ENCODE measurements around the gene MSRB1. TPM values are rescaled to one million over a fixed set of nuclear protein-coding genes. Genes with fewer than 3 reads are reported as not detected.

Gene MSRB1
- total and polyA plus RNA-seq, 4 donors, result 32.2 to 169 (median 98.0) TPM

DNA sequence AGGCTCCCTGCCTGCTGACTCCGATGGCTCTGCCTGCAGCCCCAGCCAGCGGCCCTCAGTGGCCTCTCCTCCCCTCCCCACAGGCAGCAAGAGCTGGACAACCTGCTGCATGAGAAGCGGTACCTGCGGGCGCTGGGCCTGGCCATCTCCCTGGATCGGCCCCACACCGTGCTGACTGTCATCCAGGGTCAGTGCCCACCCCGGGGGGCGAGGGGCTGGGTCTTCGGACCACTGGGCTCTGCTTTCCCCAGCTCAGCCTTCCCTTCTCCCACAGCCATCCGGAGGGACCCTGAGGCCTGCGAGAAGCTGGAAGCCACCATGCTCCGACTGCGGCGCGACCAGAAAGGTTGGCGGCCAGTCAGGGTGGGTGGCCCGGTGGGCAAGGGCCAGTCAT, 34.9 kb upstream of the MSRB1 start:
- H3K9ac ChIP-seq (ENCODE audit: low read depth in 1 of 2, low read length in 2 of 2), result no peak overlapping the region
- no peak overlapping the region for H3K27ac ChIP-seq (ENCODE audit: low read depth in 1 of 2, low read length in 2 of 2)
- H3K4me3 ChIP-seq (ENCODE audit: low read depth in 1 of 3, low read length in 3 of 3), result no peak overlapping the region
- H3K36me3 ChIP-seq (ENCODE audit: control insufficient read depth in 4 of 4, insufficient read depth in 3 of 4, low read depth in 1 of 4, low read length in 3 of 4), result peaks cover 14 to 41% (median 16%) of the 10 kb centered on the region in 4 donors
- no peak for TF ChIP-seq JUND (IDR thresholded peaks at IDR 0.05)
- TF ChIP-seq HNF4A (conservative IDR thresholded peaks at IDR 0.05), result no peak
- TF ChIP-seq EGR1 (IDR thresholded peaks at IDR 0.05; ENCODE audit: low read depth in 2 of 2), result no peak
- peaks cover 2 to 20% (median 5%) of the 10 kb centered on the region in 4 donors for H3K4me1 ChIP-seq (ENCODE audit: control insufficient read depth in 4 of 4, insufficient read depth in 4 of 4, low read length in 3 of 4)
- no peak for DNase-seq (ENCODE audit: low spot score)
- WGBS, result 95% methylated on average over 18 of the region's 18 CpGs
- no peaks in the 10 kb centered on the region for H3K27me3 ChIP-seq (ENCODE audit: control insufficient read depth in 4 of 4, insufficient read depth in 4 of 4, low read length in 3 of 4)
- no peaks in the 10 kb centered on the region for H3K9me3 ChIP-seq (ENCODE audit: control insufficient read depth in 4 of 4, low read length in 3 of 4)

DNA sequence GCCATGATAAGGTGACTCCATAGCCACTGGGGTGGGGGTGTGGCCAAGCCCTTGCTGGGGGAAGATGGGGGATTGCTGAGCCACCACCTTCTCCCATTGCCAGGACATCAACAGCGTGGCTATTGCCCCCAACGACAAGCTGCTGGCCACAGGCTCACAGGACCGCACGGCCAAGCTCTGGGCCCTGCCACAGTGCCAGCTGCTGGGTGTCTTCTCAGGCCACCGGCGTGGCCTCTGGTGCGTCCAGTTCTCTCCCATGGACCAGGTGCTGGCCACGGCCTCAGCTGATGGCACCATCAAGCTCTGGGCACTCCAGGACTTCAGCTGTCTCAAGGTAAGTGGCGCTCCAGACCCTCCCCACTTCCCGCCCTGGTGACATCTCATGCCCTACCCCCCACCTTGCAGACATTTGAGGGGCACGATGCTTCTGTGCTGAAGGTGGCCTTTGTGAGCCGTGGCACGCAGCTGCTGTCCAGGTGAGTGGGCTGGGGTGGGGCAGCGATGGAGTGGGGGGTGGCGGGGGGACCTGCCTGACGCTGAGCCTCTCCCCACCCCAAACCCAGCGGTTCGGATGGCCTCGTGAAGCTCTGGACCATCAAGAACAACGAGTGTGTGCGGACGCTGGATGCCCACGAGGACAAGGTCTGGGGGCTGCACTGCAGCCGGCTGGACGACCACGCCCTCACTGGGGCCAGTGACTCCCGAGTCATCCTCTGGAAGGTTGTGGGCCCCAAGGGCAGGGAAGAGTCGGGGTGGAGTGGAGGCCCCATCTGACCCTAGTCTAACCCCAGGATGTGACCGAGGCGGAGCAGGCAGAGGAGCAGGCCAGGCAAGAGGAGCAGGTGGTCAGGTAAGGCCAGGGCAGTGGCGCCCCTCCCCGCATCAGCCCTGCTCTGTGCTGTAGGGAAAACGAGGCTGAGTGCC, 34.2 kb upstream of the MSRB1 start:
- Histone ChIP-seq H3K27me3 (ENCODE audit: control insufficient read depth in 4 of 4, insufficient read depth in 4 of 4, low read length in 3 of 4) (no peaks in the 10 kb centered on the region), H3K4me1 (ENCODE audit: control insufficient read depth in 4 of 4, insufficient read depth in 4 of 4, low read length in 3 of 4) (peaks cover 7 to 26% (median 11%) of the 10 kb centered on the region in 4 donors)

DNA sequence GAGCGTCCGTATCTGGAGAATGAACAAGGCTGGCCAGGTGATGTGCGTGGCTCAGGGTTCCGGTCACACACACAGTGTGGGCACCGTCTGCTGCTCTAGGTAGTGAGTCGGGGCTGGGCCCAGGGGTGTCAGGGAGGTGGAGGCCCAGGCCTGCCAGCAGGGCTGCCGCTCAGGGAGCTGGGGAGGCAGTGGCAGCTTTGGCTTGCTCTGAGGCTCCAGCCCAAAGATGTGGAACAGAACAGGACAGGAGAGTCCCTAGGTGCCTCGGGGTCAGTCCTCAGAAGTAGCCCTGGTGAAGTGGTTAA, 33.2 kb upstream of the MSRB1 start:
- H3K27me3 ChIP-seq (ENCODE audit: control insufficient read depth in 4 of 4, insufficient read depth in 4 of 4, low read length in 3 of 4), result no peaks in the 10 kb centered on the region

More for the DNA sequence above, 34.2 kb upstream of the MSRB1 start:
- no peak for DNase-seq (ENCODE audit: low spot score)
- no peak for TF ChIP-seq JUND (IDR thresholded peaks at IDR 0.05)
- TF ChIP-seq YY1 (IDR thresholded peaks at IDR 0.05), result no peak
- TF ChIP-seq, protein P1, sequence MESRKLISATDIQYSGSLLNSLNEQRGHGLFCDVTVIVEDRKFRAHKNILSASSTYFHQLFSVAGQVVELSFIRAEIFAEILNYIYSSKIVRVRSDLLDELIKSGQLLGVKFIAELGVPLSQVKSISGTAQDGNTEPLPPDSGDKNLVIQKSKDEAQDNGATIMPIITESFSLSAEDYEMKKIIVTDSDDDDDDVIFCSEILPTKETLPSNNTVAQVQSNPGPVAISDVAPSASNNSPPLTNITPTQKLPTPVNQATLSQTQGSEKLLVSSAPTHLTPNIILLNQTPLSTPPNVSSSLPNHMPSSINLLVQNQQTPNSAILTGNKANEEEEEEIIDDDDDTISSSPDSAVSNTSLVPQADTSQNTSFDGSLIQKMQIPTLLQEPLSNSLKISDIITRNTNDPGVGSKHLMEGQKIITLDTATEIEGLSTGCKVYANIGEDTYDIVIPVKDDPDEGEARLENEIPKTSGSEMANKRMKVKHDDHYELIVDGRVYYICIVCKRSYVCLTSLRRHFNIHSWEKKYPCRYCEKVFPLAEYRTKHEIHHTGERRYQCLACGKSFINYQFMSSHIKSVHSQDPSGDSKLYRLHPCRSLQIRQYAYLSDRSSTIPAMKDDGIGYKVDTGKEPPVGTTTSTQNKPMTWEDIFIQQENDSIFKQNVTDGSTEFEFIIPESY (IDR thresholded peaks at IDR 0.05), result no peak
- no peak for TF ChIP-seq TAF1 (conservative IDR thresholded peaks at IDR 0.05)
- 94% methylated on average over 33 of the region's 33 CpGs for WGBS
- Histone ChIP-seq H3K36me3 (ENCODE audit: control insufficient read depth in 4 of 4, insufficient read depth in 3 of 4, low read depth in 1 of 4, low read length in 3 of 4) (peaks cover 14 to 41% (median 16%) of the 10 kb centered on the region in 4 donors), H3K4me3 (ENCODE audit: low read depth in 1 of 3, low read length in 3 of 3) (no peak overlapping the region), H3K27ac (ENCODE audit: low read depth in 1 of 2, low read length in 2 of 2) (no peak overlapping the region), H3K9me3 (ENCODE audit: control insufficient read depth in 4 of 4, low read length in 3 of 4) (no peaks in the 10 kb centered on the region), H3K9ac (ENCODE audit: low read depth in 1 of 2, low read length in 2 of 2) (no peak overlapping the region)

More for the DNA sequence above, 33.2 kb upstream of the MSRB1 start:
- Histone ChIP-seq H3K9me3 (ENCODE audit: control insufficient read depth in 4 of 4, low read length in 3 of 4) (no peaks in the 10 kb centered on the region), H3K4me1 (ENCODE audit: control insufficient read depth in 4 of 4, insufficient read depth in 4 of 4, low read length in 3 of 4) (peaks cover 7 to 27% (median 13%) of the 10 kb centered on the region in 4 donors), H3K4me3 (ENCODE audit: low read depth in 1 of 3, low read length in 3 of 3) (no peak overlapping the region), H3K9ac (ENCODE audit: low read depth in 1 of 2, low read length in 2 of 2) (no peak overlapping the region), H3K27ac (ENCODE audit: low read depth in 1 of 2, low read length in 2 of 2) (no peak overlapping the region), H3K36me3 (ENCODE audit: control insufficient read depth in 4 of 4, insufficient read depth in 3 of 4, low read depth in 1 of 4, low read length in 3 of 4) (peaks cover 14 to 41% (median 16%) of the 10 kb centered on the region in 4 donors)
- TF ChIP-seq, protein P2, sequence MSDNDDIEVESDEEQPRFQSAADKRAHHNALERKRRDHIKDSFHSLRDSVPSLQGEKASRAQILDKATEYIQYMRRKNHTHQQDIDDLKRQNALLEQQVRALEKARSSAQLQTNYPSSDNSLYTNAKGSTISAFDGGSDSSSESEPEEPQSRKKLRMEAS (IDR thresholded peaks at IDR 0.05), result no peak
- TF ChIP-seq HNF4A (conservative IDR thresholded peaks at IDR 0.05), result no peak
- no peak for TF ChIP-seq FOXA1 (IDR thresholded peaks at IDR 0.05)
- TF ChIP-seq, protein P3, sequence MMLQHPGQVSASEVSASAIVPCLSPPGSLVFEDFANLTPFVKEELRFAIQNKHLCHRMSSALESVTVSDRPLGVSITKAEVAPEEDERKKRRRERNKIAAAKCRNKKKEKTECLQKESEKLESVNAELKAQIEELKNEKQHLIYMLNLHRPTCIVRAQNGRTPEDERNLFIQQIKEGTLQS (IDR thresholded peaks at IDR 0.05), result no peak
- DNase-seq (ENCODE audit: low spot score), result no peak
- WGBS, result 96% methylated on average over 8 of the region's 8 CpGs
